HG02798 (cell line): ENCODE measurements around the gene ZNF324B.
A peak's percentile ranks its signal among the peaks of the same experiment; 100 is the strongest.
"Not testable (repeated sequence)": the region's sequence is repeated elsewhere in the genome, so short reads cannot be mapped to it uniquely, and the experiment has no call there.

Experiments used
- ATAC-seq: cut with Tn5 transposase; IDR thresholded peaks from one replicate; pipeline ENCODE4 v1.9.1; 2021; ENCODE audit warnings: mild to moderate bottlenecking; ENCODE audit not compliant: unreplicated experiment, poor library complexity

The ZNF324B gene

GRCh38 chr19:58450856-58451357 is 515 bp upstream of the ZNF324B start:
- no peak for ATAC-seq

DNA sequence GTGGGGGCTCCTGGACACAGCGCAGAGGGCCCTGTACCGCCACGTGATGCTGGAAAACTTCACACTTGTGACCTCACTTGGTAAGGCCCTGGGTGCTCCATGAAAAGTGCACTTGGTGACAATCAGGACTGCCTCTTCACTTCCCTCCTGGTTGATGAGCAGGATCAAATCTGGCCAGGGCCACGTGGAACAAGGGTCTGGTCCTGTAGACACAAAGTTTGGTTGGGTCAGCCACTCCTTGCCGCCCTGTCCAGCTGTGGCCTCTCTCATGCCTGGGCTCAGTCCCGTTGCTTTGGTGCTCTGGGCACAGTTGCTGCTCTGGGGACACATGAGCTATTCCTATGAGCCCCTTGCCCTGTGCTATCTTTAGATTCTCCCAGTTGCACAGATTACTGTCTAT is 2.3 kb downstream of the ZNF324B start:
- no peak for ATAC-seq

DNA sequence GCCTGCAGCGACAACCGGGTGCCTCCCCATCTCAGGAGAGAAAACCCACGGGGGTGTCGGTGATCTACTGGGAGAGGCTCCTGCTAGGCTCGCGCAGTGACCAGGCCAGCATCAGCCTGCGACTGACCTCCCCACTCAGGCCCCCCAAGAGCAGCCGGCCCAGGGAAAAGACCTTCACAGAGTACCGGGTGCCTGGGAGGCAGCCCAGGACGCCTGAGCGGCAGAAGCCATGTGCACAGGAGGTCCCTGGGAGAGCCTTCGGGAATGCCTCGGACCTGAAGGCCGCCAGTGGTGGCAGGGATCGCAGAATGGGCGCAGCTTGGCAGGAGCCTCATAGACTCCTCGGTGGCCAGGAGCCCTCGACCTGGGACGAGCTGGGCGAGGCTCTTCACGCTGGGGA is 3.9 kb downstream of the ZNF324B start:
- ATAC-seq, result no peak

DNA sequence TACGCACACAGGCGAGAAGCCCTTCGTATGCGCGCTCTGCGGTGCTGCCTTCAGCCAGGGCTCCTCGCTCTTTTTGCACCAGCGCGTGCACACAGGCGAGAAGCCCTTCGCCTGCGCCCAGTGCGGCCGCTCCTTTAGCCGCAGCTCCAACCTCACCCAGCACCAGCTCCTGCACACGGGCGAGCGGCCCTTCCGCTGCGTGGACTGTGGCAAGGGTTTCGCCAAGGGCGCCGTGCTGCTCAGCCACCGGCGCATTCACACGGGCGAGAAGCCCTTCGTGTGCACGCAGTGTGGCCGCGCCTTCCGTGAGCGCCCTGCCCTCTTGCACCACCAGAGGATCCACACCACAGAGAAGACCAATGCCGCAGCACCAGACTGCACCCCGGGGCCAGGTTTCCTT is 4.7 kb downstream of the ZNF324B start:
- no peak for ATAC-seq

GRCh38 chr19:58460039-58460438 is 8.6 kb downstream of the ZNF324B start:
- ATAC-seq, result no peak

DNA sequence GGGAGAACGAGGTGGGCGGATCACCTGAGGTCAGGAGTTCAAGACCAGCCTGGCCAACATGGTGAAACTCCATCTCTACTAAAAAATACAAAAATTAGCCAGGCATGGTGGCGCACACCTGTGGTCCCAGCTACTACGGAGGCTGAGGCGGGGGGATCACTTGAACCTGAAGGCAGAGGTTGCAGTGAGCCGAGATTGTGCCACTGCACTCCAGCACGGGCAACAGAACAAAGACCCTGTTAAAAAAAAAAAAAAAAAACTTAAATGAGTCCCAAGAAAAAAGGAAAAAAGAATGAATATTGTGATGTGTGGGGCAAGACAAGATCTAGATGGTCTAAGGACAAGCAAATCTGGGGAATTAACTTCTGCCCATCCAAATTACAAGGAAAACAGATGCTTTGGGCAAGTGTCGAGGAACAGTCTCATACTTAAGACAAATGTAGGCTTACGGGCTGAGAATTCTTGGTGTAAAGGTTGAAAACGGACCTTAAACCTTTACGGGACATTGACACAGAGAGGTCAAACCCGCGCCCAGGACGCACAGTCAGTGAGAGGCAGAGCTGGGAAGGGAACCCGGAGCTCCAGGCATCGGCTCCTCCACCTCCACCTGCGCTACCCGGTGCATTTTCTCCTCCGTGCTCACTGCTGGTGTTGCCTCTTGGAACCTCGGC is 14.8 kb downstream of the ZNF324B start:
- ATAC-seq, result peak; percentile 16

GRCh38 chr19:58466760-58467589 is 15.6 kb downstream of the ZNF324B start, which contains the start of gene ZNF324:
TSS of gene ZNF324 (plus strand) at chr19:58467080. CDS start at chr19:58469186, 2,106 bp downstream.
- ATAC-seq, result peak; percentile 96

- no peak for ATAC-seq
Measured at GRCh38 chr19:58468216-58468839, 16.9 kb downstream of the ZNF324B start.

GRCh38 chr19:58469241-58470013 is 18.0 kb downstream of the ZNF324B start:
- no peak for ATAC-seq

DNA sequence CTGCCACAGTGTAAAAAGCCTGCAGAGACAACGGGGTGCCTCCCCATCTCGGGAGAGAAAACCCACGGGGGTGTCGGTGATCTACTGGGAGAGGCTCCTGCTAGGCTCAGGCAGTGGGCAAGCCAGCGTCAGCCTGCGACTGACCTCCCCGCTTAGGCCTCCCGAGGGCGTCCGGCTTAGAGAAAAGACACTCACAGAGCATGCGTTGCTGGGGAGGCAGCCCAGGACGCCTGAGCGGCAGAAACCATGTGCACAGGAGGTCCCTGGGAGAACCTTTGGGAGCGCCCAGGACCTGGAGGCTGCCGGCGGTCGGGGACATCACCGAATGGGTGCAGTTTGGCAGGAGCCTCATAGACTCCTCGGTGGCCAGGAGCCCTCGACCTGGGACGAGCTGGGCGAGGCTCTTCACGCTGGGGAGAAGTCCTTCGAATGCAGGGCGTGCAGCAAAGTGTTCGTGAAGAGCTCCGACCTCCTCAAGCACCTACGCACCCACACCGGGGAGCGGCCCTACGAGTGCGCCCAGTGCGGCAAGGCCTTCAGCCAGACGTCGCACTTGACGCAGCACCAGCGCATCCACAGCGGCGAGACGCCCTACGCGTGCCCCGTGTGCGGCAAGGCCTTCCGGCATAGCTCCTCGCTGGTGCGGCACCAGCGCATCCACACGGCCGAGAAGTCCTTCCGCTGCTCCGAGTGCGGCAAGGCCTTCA is 19.6 kb downstream of the ZNF324B start:
- not testable (repeated sequence) for ATAC-seq

GRCh38 chr19:58471736-58472135 is 20.3 kb downstream of the ZNF324B start:
- no peak for ATAC-seq

DNA sequence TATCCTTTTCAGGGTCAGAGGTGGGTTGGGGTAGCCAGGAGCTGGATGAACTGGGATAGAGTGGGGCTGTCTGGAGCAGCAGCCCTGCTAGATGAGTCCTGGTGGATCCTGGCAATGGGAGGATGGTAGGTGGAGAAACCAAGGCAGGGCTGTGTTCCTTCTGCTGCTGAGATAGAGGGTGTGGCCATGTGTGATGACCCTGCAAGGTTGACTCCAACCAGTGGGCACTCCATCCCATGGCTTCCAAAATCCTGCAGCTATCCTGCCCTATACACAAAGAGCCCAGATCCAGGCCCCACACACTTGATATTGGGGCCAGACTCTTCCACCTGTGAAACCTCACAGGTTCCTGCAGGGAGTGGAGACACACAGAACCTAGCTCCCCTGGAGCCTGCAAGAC is 22.4 kb downstream of the ZNF324B start:
- ATAC-seq, result no peak

- ATAC-seq, result no peak
Measured at GRCh38 chr19:58474291-58474996, 23.0 kb downstream of the ZNF324B start.

DNA sequence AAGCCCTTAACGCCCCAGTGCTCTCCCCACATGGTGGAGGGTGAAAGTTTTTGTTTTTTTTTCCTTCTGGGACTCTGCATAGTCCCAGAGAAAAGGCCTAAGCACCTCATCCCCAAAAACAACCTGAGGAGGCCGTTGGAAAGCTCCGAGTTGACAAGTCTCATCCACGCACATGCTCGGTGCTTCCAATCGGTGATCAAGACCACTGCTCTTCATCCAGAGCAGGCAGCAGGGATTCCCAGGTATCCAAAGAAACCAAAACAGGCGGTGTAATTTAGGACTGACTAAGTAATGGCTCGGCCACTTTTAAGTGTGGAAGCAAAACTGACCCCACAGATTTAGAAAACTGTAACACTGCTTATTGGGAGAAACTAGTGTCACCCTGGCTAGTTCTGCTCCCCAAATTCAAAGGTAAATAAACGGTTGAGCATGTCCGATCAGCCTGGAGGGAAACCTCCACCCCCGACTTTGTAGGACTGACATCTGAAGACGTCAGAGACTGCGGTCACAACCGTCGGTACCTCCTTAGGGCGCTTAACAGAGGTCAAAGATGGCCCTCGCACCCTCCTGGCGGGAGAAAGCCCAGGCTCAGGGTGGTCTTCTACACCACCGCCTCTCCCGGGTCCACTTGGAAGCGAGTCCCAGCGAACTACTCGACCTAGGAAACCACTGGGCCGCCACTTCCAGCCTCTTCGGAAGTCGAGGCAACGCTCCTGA is 23.7 kb downstream of the ZNF324B start:
- ATAC-seq, result no peak

DNA sequence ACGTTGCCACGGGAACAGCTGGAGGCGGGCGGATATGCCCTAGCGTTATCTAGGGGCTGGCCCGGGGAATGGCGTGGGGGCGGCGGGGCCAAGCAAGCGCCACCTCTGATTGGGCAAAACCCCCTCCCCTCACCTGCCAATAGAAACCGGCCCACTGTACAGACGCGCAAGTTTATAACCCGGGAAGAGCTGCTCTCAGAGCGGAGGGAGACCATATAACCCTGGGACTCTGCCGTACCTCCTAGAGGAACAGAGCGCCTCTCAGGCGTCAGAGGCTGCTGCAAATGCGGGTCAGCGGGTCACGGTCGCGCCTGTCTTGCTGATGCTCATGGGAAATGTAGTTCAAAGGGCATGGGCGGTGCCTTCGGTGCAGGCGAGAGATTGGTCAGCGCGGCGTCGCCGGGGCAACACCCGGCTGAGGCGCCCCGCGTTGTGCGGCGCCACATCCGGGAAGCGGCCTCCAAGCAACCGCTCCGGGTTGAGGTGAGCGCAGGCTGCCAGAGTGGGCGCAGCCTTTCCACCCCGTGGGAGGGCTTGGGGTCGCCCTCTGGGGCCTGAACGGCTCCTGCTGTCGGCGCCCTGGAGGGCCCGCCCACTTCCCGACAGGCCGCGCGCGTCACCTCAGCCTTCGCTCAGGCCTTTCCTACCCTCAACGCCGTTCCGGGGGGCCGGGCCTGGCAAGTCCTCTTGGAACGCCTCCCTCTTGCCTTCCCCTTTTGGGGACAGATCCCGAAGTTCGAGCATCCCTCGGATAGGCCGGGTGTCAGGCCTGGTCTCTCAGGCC is 24.5 kb downstream of the ZNF324B start, which contains the start of gene ZNF446:
TSS of gene ZNF446 (plus strand) at position 639 of the 784 bp plus-strand sequence. CDS start 867 bp downstream, outside the sequence.
- peak; percentile 86 for ATAC-seq

DNA sequence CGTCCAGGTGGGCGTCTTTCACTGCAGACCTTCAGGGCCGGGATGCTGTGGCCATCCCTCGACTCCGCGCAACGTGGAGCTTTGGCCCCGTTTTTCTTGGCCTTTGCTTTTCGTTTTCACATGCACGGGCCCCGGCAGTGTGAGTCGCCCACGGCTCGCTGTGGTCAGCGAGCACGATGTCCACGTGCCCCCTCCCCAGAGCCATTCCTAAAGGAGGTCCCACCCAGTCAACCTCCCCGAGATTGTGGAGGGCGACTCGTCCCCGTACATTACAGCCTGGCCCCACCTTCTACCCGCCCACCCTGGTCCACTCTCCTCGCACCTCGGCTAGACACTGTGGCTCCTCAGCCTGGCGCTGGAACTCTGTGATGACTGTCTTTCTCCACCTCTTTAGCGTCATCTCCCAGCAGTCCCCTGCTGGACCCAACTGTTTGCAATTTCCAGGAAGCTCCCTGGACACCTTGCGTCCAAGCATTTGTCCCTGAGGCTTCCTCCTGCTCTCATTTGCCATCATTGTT is 25.1 kb downstream of the ZNF324B start:
- no peak for ATAC-seq

DNA sequence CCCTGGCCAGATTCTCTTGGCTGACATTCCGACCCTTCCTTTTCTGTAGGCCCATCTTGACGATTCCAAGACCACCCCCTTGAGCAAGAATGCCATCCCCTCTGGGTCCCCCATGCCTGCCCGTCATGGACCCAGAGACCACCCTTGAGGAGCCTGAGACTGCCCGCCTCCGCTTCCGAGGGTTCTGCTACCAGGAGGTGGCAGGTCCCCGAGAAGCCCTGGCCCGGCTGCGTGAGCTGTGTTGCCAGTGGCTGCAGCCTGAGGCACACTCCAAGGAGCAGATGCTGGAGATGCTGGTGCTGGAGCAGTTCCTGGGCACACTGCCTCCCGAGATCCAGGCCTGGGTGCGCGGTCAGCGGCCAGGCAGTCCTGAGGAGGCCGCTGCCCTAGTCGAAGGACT is 25.7 kb downstream of the ZNF324B start:
- ATAC-seq, result no peak
